GM19467 (cell line): Measurements from ENCODE around the gene REG3G.
"Not testable (repeated sequence)": the region's sequence is repeated elsewhere in the genome, so short reads cannot be mapped to it uniquely, and the experiment has no call there.

Source experiments
- ATAC-seq: cut with Tn5 transposase; IDR thresholded peaks from one replicate; pipeline ENCODE4 v1.9.1; 2021; ENCODE audit warnings: mild to moderate bottlenecking, moderate library complexity; ENCODE audit not compliant: unreplicated experiment

Gene REG3G

GRCh38 chr2:79013629-79014028 lies 11.9 kb upstream of the REG3G start:
- no peak for ATAC-seq

DNA sequence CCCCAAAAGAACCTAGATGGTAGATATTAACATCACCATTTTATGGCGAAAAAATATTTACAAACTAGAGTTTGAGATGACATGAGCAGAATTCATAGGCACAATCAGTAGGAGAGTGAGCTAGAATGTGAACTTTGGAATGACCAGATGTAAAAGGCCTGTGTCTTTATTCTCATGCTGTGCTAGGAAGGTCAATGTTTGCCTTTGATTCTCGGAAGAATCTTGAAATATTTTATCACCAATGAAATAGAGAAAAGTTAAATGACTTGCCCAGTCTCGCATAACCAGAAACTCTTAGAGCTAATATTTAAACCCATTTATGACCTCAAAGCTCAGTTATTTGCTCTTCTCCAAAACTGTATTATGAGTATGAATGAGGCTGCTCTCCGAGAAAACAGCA lies 9.2 kb upstream of the REG3G start:
- ATAC-seq, result no peak

GRCh38 chr2:79026061-79026460 lies 559 bp downstream of the REG3G start:
- ATAC-seq, result no peak

- ATAC-seq, result no peak
Observed at GRCh38 chr2:79039944-79040343, 14.4 kb downstream of the REG3G start.

GRCh38 chr2:79041032-79041448 lies 15.5 kb downstream of the REG3G start:
- ATAC-seq, result no peak

DNA sequence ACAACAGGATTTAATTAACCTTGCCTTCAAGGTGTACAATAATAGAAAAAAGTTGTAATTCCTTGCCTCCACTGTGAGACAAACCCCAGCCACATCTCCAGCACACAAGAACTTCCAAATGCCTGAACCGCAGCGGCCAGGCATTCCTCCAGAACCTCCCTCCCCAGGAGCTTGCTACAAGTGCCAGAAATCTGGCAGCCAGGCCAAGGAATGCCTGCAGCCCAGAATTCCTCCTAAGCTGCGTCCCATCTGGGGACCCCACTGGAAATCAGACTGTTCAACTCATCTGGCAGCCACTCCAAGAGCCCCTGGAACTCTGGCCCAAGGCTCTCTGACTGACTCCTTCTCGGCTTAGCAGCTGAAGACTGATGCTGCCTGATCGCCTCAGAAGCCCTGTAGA lies 28.0 kb downstream of the REG3G start:
- ATAC-seq, result not testable (repeated sequence)

DNA sequence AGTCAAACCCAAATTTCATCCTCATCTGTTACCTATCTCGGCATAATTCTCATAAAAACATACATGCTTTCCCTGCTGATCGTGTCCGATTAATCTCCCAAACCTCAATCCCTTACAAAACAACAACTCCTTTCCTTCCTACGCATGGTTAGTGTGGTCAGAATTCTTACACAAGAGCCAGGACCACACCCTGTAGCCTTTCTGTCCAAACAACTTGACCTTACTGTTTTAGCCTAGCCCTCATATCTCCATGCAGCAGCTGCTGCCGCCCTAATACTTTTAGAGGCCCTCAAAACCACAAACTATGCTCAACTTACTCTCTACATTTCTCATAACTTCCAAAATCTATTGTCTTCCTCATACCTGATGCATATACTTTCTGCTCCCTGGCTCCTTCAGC lies 29.3 kb downstream of the REG3G start:
- ATAC-seq, result not testable (repeated sequence)

- no peak for ATAC-seq
Observed at GRCh38 chr2:79065201-79065600, 39.7 kb downstream of the REG3G start.

- no peak for ATAC-seq
Observed at GRCh38 chr2:79071078-79071477, 45.6 kb downstream of the REG3G start.
